ENCODE measurements around the gene CTDP1.

Gene CTDP1

GRCh38 chr18:79782566-79783308 is 103.1 kb downstream of the CTDP1 start:
- DNase-seq (ENCODE audit: low read depth), result no peak

GRCh38 chr18:79784071-79784913 is 104.7 kb downstream of the CTDP1 start:
- no peak for DNase-seq (ENCODE audit: low read depth)

- DNase-seq (ENCODE audit: low read depth), result peak; percentile 46
These were observed 105.6 kb downstream of the CTDP1 start for GRCh38 chr18:79784965-79785770.

GRCh38 chr18:79785831-79786230 is 106.2 kb downstream of the CTDP1 start:
- DNase-seq (ENCODE audit: low read depth), result no peak

- no peak for DNase-seq (ENCODE audit: low read depth)
These were observed 106.7 kb downstream of the CTDP1 start for GRCh38 chr18:79786304-79786703.

- peak; percentile 91 for DNase-seq (ENCODE audit: low read depth)
These were observed 107.4 kb downstream of the CTDP1 start for GRCh38 chr18:79786786-79787526.

- no peak for DNase-seq (ENCODE audit: low read depth)
These were observed 107.9 kb downstream of the CTDP1 start for GRCh38 chr18:79787527-79787864.

- DNase-seq (ENCODE audit: low read depth), result peak; percentile 49
These were observed 108.5 kb downstream of the CTDP1 start for GRCh38 chr18:79787865-79788733.

GRCh38 chr18:79788734-79789085 is 109.1 kb downstream of the CTDP1 start:
- no peak for DNase-seq (ENCODE audit: low read depth)

- no peak for DNase-seq (ENCODE audit: low read depth)
These were observed 109.7 kb downstream of the CTDP1 start for GRCh38 chr18:79789091-79789891.

- no peak for DNase-seq (ENCODE audit: low read depth)
These were observed 110.6 kb downstream of the CTDP1 start for GRCh38 chr18:79789901-79790890.

- peak; percentile 100 for DNase-seq (ENCODE audit: low read depth)
These were observed 111.7 kb downstream of the CTDP1 start for GRCh38 chr18:79790996-79791972.

- DNase-seq (ENCODE audit: low read depth), result no peak
These were observed 112.7 kb downstream of the CTDP1 start for GRCh38 chr18:79792096-79792987.

GRCh38 chr18:79792988-79793355 is 113.4 kb downstream of the CTDP1 start:
- DNase-seq (ENCODE audit: low read depth), result no peak

- no peak for DNase-seq (ENCODE audit: low read depth)
These were observed 115.2 kb downstream of the CTDP1 start for GRCh38 chr18:79794846-79795245.

- DNase-seq (ENCODE audit: low read depth), result no peak
These were observed 115.8 kb downstream of the CTDP1 start for GRCh38 chr18:79795446-79795845.

GRCh38 chr18:79796016-79796415 is 116.4 kb downstream of the CTDP1 start:
- peak; percentile 39 for DNase-seq (ENCODE audit: low read depth)
